GM18508 (cell line): ENCODE results near the gene NLRC4.
"Not testable (repeated sequence)": the region's sequence is repeated elsewhere in the genome, so short reads cannot be mapped to it uniquely, and the experiment has no call there.

ENCODE experiments used
- ATAC-seq: cut with Tn5 transposase; IDR thresholded peaks from one replicate; pipeline ENCODE4 v1.9.1; 2021; ENCODE audit warnings: moderate number of reproducible peaks; ENCODE audit not compliant: insufficient read depth, unreplicated experiment

The NLRC4 gene

DNA sequence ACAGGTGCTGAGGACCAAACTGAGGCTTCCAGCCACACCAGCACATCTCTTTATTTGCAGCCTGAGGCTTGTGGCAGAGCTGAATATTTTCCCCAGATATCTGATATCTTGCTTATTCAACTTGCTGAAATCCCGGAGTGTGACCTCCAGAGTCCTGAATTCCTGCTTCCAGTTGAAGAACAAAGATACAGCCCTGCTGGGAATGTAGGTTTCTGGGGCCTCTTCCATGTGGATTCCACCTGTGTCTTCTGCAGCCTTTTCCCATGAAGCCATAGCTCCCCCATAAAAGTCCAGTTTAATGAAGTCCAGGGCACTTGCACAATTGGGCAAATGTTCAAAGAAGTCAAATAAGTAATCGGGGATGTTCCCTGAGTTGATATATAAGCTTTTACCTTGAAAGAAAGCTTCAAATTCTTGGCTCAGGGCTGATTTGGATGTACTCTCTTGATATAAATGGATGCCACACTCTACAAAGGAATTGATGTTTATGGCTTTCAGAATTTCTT lies 14.9 kb downstream of the NLRC4 start:
- ATAC-seq: no peak

DNA sequence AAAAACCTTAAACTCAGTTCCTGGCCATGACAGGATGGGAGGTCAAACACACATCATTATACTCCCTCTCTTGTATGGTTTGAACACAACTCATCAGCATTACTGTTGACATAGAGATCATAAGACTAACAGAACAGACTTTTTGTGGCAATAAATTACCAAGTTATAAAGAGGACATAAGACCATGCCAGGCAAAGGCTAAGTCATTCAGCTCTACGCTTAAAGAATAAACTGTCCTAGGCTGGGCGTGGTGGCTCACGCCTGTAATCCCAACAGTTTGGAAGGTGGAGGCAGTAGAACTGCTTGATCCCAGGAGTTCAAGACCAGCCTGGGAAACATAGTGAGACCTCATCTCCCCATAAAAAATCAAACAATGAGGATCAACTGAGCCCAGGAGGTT lies 16.4 kb downstream of the NLRC4 start:
- ATAC-seq: no peak

DNA sequence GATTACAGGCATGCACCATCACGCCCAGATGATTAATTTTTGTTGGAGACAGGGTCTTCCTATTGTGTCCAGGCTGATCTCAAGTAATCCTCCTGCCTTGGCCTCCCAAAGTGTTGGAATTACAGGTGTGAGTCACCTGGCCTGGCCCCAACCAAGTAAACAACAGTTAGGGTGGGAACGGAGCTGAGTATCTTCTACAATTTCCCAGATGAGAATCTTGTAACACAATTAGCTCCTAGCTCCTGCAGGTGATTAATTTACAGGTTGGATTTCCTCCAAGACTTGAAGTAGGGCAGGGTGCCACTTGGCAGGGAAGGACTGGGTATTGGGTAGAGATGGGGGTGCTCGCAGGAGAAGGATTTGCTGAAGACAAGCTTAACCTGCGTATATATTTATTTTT lies 17.8 kb downstream of the NLRC4 start:
- ATAC-seq: no peak

- no peak for ATAC-seq
Observed at GRCh38 chr2:32242331-32242730, 22.4 kb downstream of the NLRC4 start.

DNA sequence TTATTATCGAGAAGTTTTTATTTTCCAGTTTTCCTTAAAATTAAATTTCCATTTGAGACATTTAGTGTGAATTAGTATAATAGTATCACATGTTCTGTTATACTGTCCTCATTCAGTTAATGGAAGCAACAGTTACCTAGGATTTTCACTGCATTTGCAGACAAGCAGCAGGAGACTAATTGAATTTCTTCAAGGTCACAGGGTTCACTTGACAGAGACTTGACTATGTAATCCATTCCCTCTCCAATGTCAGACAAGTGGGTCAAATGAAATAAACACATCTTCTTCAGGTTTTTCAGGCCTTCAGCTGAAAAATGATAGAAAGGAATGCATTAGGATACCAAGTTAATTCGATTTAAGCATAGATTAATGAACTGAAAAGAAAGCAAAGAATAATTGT lies 26.7 kb downstream of the NLRC4 start:
- ATAC-seq: no peak

GRCh38 chr2:32237488-32237887 lies 27.2 kb downstream of the NLRC4 start:
- ATAC-seq: no peak

GRCh38 chr2:32235315-32235714 lies 29.4 kb downstream of the NLRC4 start:
- ATAC-seq: no peak

GRCh38 chr2:32231959-32232358 lies 32.7 kb downstream of the NLRC4 start:
- ATAC-seq: no peak

- no peak for ATAC-seq
Observed at GRCh38 chr2:32229635-32230034, 35.1 kb downstream of the NLRC4 start.

DNA sequence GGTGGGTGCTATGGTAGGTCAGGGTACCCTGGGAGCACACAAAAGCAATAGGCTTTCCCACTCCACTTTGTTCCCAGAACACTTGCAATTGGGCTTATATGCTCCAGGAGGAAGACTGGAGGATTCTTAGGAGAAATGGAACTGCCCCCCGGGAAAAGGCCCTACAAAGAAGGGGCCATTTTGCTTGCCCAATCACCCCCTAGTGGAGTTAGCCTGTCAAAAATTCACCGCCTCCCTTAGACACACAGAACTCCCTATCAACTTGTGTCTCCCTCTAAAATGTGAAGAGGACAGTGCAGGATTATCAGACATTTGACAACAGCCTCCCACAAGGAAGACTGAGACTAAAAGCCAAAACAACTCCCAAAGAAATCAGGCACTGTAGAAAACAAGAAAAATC lies 36.5 kb downstream of the NLRC4 start:
- ATAC-seq: no peak

GRCh38 chr2:32227492-32227891 lies 37.2 kb downstream of the NLRC4 start:
- ATAC-seq: no peak

DNA sequence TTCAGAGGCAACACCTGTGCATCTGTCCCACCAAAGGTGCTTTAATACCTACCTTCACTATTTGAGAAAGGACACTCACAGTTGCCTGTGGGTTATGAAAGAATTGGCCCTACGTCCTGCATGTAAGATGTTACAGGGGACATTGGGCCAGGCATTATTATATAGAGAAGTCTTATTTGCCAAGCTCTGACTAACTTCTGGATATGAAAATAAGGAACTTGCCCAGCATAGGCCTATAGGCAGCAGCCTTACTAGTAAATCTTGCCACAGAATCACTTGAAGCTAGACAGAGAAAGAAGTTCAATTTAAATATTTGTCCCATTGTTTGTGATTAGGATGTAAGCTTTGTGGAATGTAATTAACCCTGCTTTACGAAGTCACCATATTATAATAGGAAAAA lies 41.7 kb downstream of the NLRC4 start:
- ATAC-seq: no peak

DNA sequence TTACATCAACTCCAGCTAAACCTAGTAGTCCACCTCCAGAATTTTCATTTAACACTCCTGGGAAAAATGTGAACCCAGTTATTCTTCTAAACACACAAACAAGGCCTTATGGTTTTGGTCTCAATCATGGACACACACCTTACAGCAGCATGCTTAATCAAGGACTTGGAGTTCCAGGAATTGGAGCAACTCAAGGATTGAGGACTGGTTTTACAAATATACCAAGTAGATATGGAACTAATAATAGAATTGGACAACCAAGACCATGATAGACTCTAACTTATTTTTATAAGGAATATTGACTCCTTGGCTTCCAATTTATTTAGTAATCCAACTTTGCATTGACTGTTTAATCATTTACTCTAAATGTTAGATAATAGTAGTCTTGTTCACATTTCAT lies 44.2 kb downstream of the NLRC4 start:
- no peak for ATAC-seq

DNA sequence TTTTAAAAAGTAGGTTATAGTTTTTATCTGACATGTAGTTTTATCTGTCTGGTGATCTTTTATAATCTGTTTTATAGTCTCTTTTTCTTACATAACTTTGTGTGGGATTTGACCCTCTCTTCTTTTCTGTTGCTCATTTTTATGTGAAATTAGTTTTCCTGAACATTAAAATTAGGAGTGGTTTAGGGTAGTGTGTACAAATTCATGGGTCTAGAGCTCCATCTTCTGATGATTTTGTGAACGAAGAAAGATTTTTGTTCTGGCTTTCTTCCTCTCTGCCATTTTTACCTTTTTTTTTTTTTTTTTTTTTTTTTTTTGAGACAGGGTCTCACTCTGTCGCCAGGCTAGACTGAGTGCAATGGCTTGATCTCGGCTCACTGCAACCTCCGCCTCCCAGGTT lies 52.4 kb downstream of the NLRC4 start:
- ATAC-seq: no peak

- ATAC-seq: no peak
Observed at GRCh38 chr2:32210767-32211408, 53.8 kb downstream of the NLRC4 start.

DNA sequence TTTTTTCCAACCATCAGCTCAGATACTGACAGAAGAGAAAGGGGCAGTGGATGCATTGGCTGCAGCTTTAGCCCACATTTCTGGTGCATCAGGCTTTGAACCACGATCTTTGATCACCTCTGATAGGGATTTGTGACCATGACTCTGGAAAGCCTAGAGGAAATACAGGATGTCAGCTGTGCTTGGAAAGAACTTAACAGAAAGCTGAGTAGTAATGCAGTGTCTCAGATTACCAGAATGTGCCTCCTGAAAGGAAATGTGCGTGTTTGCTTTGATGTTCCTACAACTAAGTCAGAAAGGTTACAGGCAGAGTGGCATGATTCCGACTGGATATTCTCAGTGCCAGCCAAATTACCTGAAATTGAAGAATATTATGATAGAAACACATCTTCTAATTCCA lies 61.3 kb downstream of the NLRC4 start:
- ATAC-seq: not testable (repeated sequence)

GRCh38 chr2:32200814-32201213 lies 63.9 kb downstream of the NLRC4 start:
- ATAC-seq: no peak

GRCh38 chr2:32192418-32192817 lies 72.3 kb downstream of the NLRC4 start:
- no peak for ATAC-seq

DNA sequence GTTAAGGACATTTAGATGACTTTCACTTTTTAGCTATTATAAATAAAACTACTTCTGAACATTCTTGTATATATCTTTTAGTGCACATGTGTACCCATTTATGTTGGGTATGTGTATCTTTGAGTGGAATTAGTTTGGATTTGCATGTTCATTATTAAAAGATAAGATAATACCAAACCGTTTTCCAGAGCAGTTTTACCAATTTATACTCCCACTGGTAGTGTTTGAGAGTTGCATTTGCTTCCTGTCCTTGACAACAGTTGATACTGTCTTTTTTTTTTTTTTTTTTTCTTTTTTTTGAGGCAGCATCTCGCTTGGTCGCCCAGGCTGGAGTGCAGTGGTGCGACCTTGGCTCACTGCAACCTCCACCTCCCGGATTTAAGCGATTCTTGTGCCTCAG lies 75.7 kb downstream of the NLRC4 start:
- ATAC-seq: no peak

DNA sequence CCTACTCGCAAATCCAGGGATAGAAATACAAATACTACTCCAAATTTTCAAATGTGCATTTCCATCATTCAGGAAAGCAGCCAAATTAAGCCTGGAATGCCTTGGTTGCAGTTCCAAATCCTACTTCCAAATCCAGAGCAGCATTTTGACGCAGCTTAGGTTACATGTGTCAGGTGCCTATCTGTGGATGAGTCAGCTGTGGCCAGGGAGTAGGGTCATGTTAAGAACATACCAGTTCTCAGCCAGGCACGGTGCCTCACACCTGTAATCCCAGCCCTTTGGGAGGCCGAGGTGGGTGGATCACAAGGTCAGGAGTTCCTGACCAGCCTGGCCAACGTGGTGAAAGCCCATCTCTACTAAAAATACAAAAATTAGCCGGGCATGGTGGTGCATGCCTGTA lies 82.0 kb downstream of the NLRC4 start:
- ATAC-seq: no peak
